ENCODE measurements around the gene KCTD1. TPM values are rescaled to one million over a fixed set of nuclear protein-coding genes. Genes with fewer than 3 reads are reported as not detected.

KCTD1 gene
- total RNA-seq, 1 donor from 2014 or later = 83.8 TPM

GRCh38 chr18:26455639-26456038 lies 92.7 kb downstream of the KCTD1 start:
- no peak overlapping the region for H3K27ac Mint-ChIP-seq
- no peak for DNase-seq (ENCODE audit: extremely low spot score, unreplicated experiment)
- H3K27me3 Mint-ChIP-seq = no peaks in the 10 kb centered on the region
- peaks cover 44% of the 10 kb centered on the region for H3K4me1 Mint-ChIP-seq (ENCODE audit: unreplicated experiment)
- no peak for TF ChIP-seq CTCF (conservative IDR thresholded peaks at IDR 0.05)
- peaks cover 37% of the 10 kb centered on the region for H3K36me3 Mint-ChIP-seq
- H3K4me3 Mint-ChIP-seq = no peak overlapping the region
- H3K9me3 Mint-ChIP-seq = no peaks in the 10 kb centered on the region

- no peak overlapping the region for H3K4me3 Mint-ChIP-seq
- DNase-seq (ENCODE audit: extremely low spot score, unreplicated experiment) = no peak
- TF ChIP-seq CTCF (conservative IDR thresholded peaks at IDR 0.05) = no peak
- no peaks in the 10 kb centered on the region for H3K27me3 Mint-ChIP-seq
- no peak overlapping the region for H3K27ac Mint-ChIP-seq
- peaks cover 27% of the 10 kb centered on the region for H3K36me3 Mint-ChIP-seq
- H3K9me3 Mint-ChIP-seq = no peaks in the 10 kb centered on the region
- H3K4me1 Mint-ChIP-seq (ENCODE audit: unreplicated experiment) = peaks cover 41% of the 10 kb centered on the region
Measured at GRCh38 chr18:26454616-26455015, 93.7 kb downstream of the KCTD1 start.

- no peak for DNase-seq (ENCODE audit: extremely low spot score, unreplicated experiment)
- no peak for TF ChIP-seq CTCF (conservative IDR thresholded peaks at IDR 0.05)
- no peak overlapping the region for H3K27ac Mint-ChIP-seq
- H3K27me3 Mint-ChIP-seq = no peaks in the 10 kb centered on the region
- H3K4me1 Mint-ChIP-seq (ENCODE audit: unreplicated experiment) = peaks cover 43% of the 10 kb centered on the region
- peaks cover 23% of the 10 kb centered on the region for H3K36me3 Mint-ChIP-seq
- H3K4me3 Mint-ChIP-seq = no peak overlapping the region
- H3K9me3 Mint-ChIP-seq = no peaks in the 10 kb centered on the region
Measured at GRCh38 chr18:26454192-26454591, 94.2 kb downstream of the KCTD1 start.

GRCh38 chr18:26453386-26453901 lies 94.9 kb downstream of the KCTD1 start:
- H3K36me3 Mint-ChIP-seq = peaks cover 15% of the 10 kb centered on the region
- no peaks in the 10 kb centered on the region for H3K27me3 Mint-ChIP-seq
- no peak for TF ChIP-seq CTCF (conservative IDR thresholded peaks at IDR 0.05)
- DNase-seq (ENCODE audit: extremely low spot score, unreplicated experiment) = no peak
- no peak overlapping the region for H3K4me3 Mint-ChIP-seq
- H3K4me1 Mint-ChIP-seq (ENCODE audit: unreplicated experiment) = peaks cover 42% of the 10 kb centered on the region
- no peak overlapping the region for H3K27ac Mint-ChIP-seq
- no peaks in the 10 kb centered on the region for H3K9me3 Mint-ChIP-seq

GRCh38 chr18:26450989-26451682 lies 97.2 kb downstream of the KCTD1 start:
- no peak for DNase-seq (ENCODE audit: extremely low spot score, unreplicated experiment)
- Mint-ChIP-seq H3K4me1 (ENCODE audit: unreplicated experiment) (peaks cover 30% of the 10 kb centered on the region), H3K27ac (no peak overlapping the region), H3K27me3 (no peaks in the 10 kb centered on the region), H3K9me3 (no peaks in the 10 kb centered on the region), H3K36me3 (peaks cover 7% of the 10 kb centered on the region), H3K4me3 (no peak overlapping the region)
- no peak for TF ChIP-seq CTCF (conservative IDR thresholded peaks at IDR 0.05)

Measured in type B pancreatic cell (in vitro differentiated cells).